COR-L47 (cell line): Measurements from ENCODE around the gene FGF18.
"Not testable (repeated sequence)": the region's sequence is repeated elsewhere in the genome, so short reads cannot be mapped to it uniquely, and the experiment has no call there.

Experiments used
- DNase-seq: peaks from one replicate; lab custom pipeline; 2025; lab: John Stamatoyannopoulos, UW

Gene FGF18

GRCh38 chr5:171497494-171497893 lies 78.0 kb downstream of the FGF18 start:
- DNase-seq, result not testable (repeated sequence)

- DNase-seq, result no peak
Measured at GRCh38 chr5:171498166-171498565, 78.7 kb downstream of the FGF18 start.

- no peak for DNase-seq
Measured at GRCh38 chr5:171499611-171500010, 80.2 kb downstream of the FGF18 start.

- no peak for DNase-seq
Measured at GRCh38 chr5:171505473-171506043, 86.1 kb downstream of the FGF18 start.

GRCh38 chr5:171506951-171507350 lies 87.5 kb downstream of the FGF18 start:
- no peak for DNase-seq
